SU-DHL-6 (cell line): ENCODE measurements around the gene UQCRHL.

Experiments
- H2AFZ ChIP-seq: fragments of 200-600 bp; sonication (generic); 2 replicates; pipeline ENCODE4 v1.6.1; 2014; ENCODE audit warnings: low read depth, mild to moderate bottlenecking, moderate library complexity, mixed read lengths, antibody characterized with exemption, low read length; ENCODE audit not compliant: severe bottlenecking
- H3F3A ChIP-seq: fragments of 200-600 bp; shearing (Covaris generic); 2 replicates; pipeline ENCODE4 v1.6.0; 2016; ENCODE audit warnings: antibody characterized with exemption, mild to moderate bottlenecking; ENCODE audit not compliant: insufficient read depth
- H3K27ac ChIP-seq: fragments of 200-600 bp; sonication (generic); 2 replicates; pipeline ENCODE4 v1.5.1; 2016; ENCODE audit warnings: low read depth, mild to moderate bottlenecking, low read length, moderate library complexity, mixed read lengths
- H3K27me3 ChIP-seq: fragments of 200-600 bp; sonication (generic), shearing (Covaris generic); 2 replicates; pipeline ENCODE4 v1.6.0; 2014; ENCODE audit warnings: mild to moderate bottlenecking, low read length
- H3K36me3 ChIP-seq: fragments of 200-600 bp; sonication (generic); 2 replicates; pipeline ENCODE4 v1.6.1; 2014; ENCODE audit warnings: mild to moderate bottlenecking, low read length, mixed read lengths
- H3K4me2 ChIP-seq: fragments of 300-600, 200-600 bp; shearing (Covaris generic), sonication (generic); 2 replicates; pipeline ENCODE4 v1.6.0; 2014; ENCODE audit warnings: low read length, low read depth, mild to moderate bottlenecking; ENCODE audit not compliant: poor library complexity, severe bottlenecking
- H3K4me3 ChIP-seq: fragments of 200-600 bp; sonication (generic); 2 replicates; pipeline ENCODE4 v1.5.1; 2014; ENCODE audit warnings: antibody characterized with exemption, low read length, mild to moderate bottlenecking, mixed read lengths; ENCODE audit not compliant: insufficient read depth, poor library complexity, severe bottlenecking
- H3K79me2 ChIP-seq: fragments of 200-600 bp; sonication (generic); 2 replicates; pipeline ENCODE4 v1.6.1; 2014; ENCODE audit warnings: mild to moderate bottlenecking, low read length, moderate library complexity; ENCODE audit not compliant: insufficient read depth
- H3K9ac ChIP-seq: fragments of 200-600 bp; sonication (generic); 2 replicates; pipeline ENCODE4 v1.7.0; 2014; ENCODE audit warnings: mild to moderate bottlenecking, low read length
- H3K9me2 ChIP-seq: fragments of 200-600 bp; sonication (generic); replicated peaks from 2 replicates; pipeline ENCODE4 v1.6.1; 2014; ENCODE audit warnings: low read length; ENCODE audit not compliant: insufficient read depth
- H3K9me3 ChIP-seq: fragments of 200-600 bp; sonication (generic); 2 replicates; pipeline ENCODE4 v1.6.1; 2014; ENCODE audit warnings: low read length, mixed read lengths; ENCODE audit not compliant: insufficient read depth
- H4K20me1 ChIP-seq: fragments of 200-600 bp; sonication (generic); 2 replicates; pipeline ENCODE4 v1.6.1; 2014; ENCODE audit warnings: low read depth, mild to moderate bottlenecking, antibody characterized with exemption, low read length, moderate library complexity, mixed read lengths
- EZH2phosphoT487 ChIP-seq: fragments of 200-600 bp; sonication (generic), shearing (Covaris generic); conservative IDR thresholded peaks from 2 replicates; pipeline ENCODE4 v1.6.1; 2018; ENCODE audit warnings: mild to moderate bottlenecking, antibody characterized with exemption, low read length, moderate library complexity, mixed read lengths
- TF ChIP-seq, protein P1 (sequence below): fragments of 200-600 bp; sonication (generic); IDR thresholded peaks from one replicate; pipeline ENCODE4 v1.5.1; 2017; ENCODE audit warnings: antibody characterized with exemption, mild to moderate bottlenecking, low read length, moderate library complexity; ENCODE audit not compliant: insufficient read depth, poor library complexity, severe bottlenecking

The UQCRHL gene

DNA sequence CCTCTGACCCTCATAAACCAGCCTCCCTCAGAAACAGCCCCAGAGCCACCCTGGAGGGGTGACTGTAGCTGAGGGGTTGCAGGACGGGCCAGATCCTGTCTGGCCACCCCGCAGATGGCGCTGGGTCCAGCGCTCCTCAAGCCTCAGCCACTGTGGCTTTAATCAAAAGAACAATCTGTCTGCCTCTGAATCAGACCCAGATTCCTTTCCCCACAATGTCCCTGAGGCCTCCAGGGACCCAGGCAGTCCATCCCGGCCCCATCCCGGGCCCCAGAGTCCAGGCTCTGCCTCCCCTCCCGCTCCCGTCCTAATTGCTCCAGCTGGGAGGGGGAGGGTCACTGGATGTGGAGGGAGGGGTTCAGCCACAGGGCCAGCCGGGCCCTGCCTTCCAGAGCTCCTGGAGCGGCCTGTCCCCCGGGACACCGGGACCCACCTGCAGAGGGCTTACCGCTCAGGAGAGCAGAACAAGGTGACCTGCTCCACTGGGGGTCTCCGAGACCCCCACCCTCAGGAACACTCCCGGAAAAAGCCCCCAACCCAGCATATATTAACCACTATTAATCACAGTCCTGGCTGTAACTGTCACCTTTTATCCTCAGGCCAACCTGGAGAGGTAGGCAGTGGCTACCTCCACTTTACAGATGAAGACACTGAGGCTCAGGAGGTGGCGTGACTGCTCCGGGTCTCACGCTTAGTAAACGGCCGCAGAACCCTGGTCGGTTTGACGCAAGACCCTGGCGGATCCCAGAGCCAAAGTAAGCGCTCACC lies 49.7 kb downstream of the UQCRHL start:
- Histone ChIP-seq H3K9ac (no peak overlapping the region), H3K4me2 (no peak overlapping the region)

More for the DNA sequence above, 49.7 kb downstream of the UQCRHL start:
- Histone ChIP-seq H4K20me1 (no peaks in the 10 kb centered on the region), H3K9me3 (no peaks in the 10 kb centered on the region), H2AFZ (no peak overlapping the region), H3K4me3 (no peak overlapping the region), H3K79me2 (no peaks in the 10 kb centered on the region), H3K27me3 (no peaks in the 10 kb centered on the region), H3K36me3 (no peaks in the 10 kb centered on the region), H3F3A (no peaks in the 10 kb centered on the region), H3K27ac (no peak overlapping the region), H3K9me2 (no peaks in the 10 kb centered on the region)
- TF ChIP-seq, protein P1, sequence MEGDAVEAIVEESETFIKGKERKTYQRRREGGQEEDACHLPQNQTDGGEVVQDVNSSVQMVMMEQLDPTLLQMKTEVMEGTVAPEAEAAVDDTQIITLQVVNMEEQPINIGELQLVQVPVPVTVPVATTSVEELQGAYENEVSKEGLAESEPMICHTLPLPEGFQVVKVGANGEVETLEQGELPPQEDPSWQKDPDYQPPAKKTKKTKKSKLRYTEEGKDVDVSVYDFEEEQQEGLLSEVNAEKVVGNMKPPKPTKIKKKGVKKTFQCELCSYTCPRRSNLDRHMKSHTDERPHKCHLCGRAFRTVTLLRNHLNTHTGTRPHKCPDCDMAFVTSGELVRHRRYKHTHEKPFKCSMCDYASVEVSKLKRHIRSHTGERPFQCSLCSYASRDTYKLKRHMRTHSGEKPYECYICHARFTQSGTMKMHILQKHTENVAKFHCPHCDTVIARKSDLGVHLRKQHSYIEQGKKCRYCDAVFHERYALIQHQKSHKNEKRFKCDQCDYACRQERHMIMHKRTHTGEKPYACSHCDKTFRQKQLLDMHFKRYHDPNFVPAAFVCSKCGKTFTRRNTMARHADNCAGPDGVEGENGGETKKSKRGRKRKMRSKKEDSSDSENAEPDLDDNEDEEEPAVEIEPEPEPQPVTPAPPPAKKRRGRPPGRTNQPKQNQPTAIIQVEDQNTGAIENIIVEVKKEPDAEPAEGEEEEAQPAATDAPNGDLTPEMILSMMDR = no peak
- no peak for TF ChIP-seq EZH2phosphoT487
